CD14-positive monocyte (primary cell): ENCODE results near the gene URAD. TPM values are rescaled to one million over a fixed set of nuclear protein-coding genes. Genes with fewer than 3 reads are reported as not detected.

Source experiments
- DNase-seq, 3 donors: peaks; one replicate each; pipeline ENCODE4 v3.0.0-alpha.2; 2011 to 2022
- H2AFZ ChIP-seq: 2 replicates; pipeline ENCODE4 v1.6.0; 2012; ENCODE audit warnings: mild to moderate bottlenecking, low read depth, low read length, inconsistent platforms; ENCODE audit not compliant: insufficient read depth, poor library complexity, severe bottlenecking
- H3K27ac ChIP-seq, 2 donors: 1 replicate in 1 of 2; 2 replicates in 1 of 2; pipeline ENCODE4 v1.5.1; 2012 to 2013; ENCODE audit warnings: low read length in 2 of 2, control low read depth in 1 of 2, inconsistent platforms in 1 of 2, low read depth in 1 of 2, mild to moderate bottlenecking in 1 of 2
- H3K27me3 ChIP-seq, 2 donors: one replicate each; pipeline versions ENCODE4 v1.6.0 to v1.6.1; 2011 to 2013; ENCODE audit warnings: low read length in 2 of 2; ENCODE audit not compliant: control insufficient read depth in 2 of 2, insufficient read depth in 2 of 2
- H3K36me3 ChIP-seq, 2 donors: replicated peaks in 1 of 2; 1 replicate in 1 of 2; 2 replicates in 1 of 2; pipeline versions ENCODE4 v1.5.1 to v1.6.1; 2012 to 2013; ENCODE audit warnings: low read length in 2 of 2, control low read depth in 1 of 2, inconsistent platforms in 1 of 2, mild to moderate bottlenecking in 1 of 2; ENCODE audit not compliant: insufficient read depth in 2 of 2, control insufficient read depth in 1 of 2
- H3K4me1 ChIP-seq, 2 donors: 1 replicate in 1 of 2; 2 replicates in 1 of 2; pipeline versions ENCODE4 v1.5.1 to v1.6.1; 2012 to 2013; ENCODE audit warnings: low read length in 2 of 2, control low read depth in 1 of 2, inconsistent platforms in 1 of 2, mild to moderate bottlenecking in 1 of 2, moderate library complexity in 1 of 2; ENCODE audit not compliant: insufficient read depth in 2 of 2, control insufficient read depth in 1 of 2
- H3K4me2 ChIP-seq: replicated peaks from 2 replicates; pipeline ENCODE3; 2012; ENCODE audit warnings: low read length, moderate library complexity, mild to moderate bottlenecking; ENCODE audit not compliant: poor library complexity, severe bottlenecking; ENCODE audit errors: extremely low read depth
- H3K4me3 ChIP-seq, 3 experiments: fragments of 200-600 bp in 1 of 3; sonication (generic) in 1 of 3; replicated peaks in 1 of 3; 1 replicate in 2 of 3; 2 replicates in 1 of 3; pipeline ENCODE4 v1.5.1; 2011 to 2013; ENCODE audit warnings: low read length in 3 of 3, mild to moderate bottlenecking in 3 of 3, control low read depth in 2 of 3, low read depth in 2 of 3, inconsistent platforms in 1 of 3, moderate library complexity in 1 of 3
- H3K79me2 ChIP-seq: 2 replicates; pipeline ENCODE4 v1.6.0; 2012; ENCODE audit warnings: mild to moderate bottlenecking, control low read depth, inconsistent platforms, low read length, moderate library complexity; ENCODE audit not compliant: insufficient read depth
- H3K9ac ChIP-seq: 2 replicates; pipeline ENCODE4 v1.6.0; 2017; ENCODE audit warnings: low read length, mild to moderate bottlenecking; ENCODE audit not compliant: insufficient read depth, poor library complexity, severe bottlenecking
- H3K9me3 ChIP-seq, 2 donors: replicated peaks in 1 of 2; 1 replicate in 1 of 2; 2 replicates in 1 of 2; pipeline versions ENCODE4 v1.5.1 to v1.6.1; 2012 to 2013; ENCODE audit warnings: low read length in 2 of 2, control low read depth in 1 of 2; ENCODE audit not compliant: control insufficient read depth in 1 of 2, insufficient read depth in 1 of 2
- H4K20me1 ChIP-seq: 2 replicates; pipeline ENCODE4 v1.6.0; 2012; ENCODE audit warnings: mild to moderate bottlenecking, low read length, control low read depth, moderate library complexity; ENCODE audit not compliant: insufficient read depth
- H3K27ac Mint-ChIP-seq, 7 donors: one replicate each; pipeline ENCODE4 v1.8.0; 2020; ENCODE audit warnings: mild to moderate bottlenecking in 7 of 7, mixed read lengths in 7 of 7, moderate library complexity in 6 of 7, inconsistent platforms in 2 of 7
- H3K27me3 Mint-ChIP-seq, 3 donors: one replicate each; pipeline ENCODE4 v1.8.0; 2021 to 2022; ENCODE audit warnings: low read depth in 3 of 3, mild to moderate bottlenecking in 3 of 3, mixed read lengths in 3 of 3, moderate library complexity in 3 of 3, inconsistent platforms in 1 of 3
- H3K36me3 Mint-ChIP-seq, 2 donors: one replicate each; pipeline ENCODE4 v1.8.0; 2020; ENCODE audit warnings: mixed read lengths in 2 of 2, inconsistent platforms in 1 of 2, mild to moderate bottlenecking in 1 of 2
- H3K4me1 Mint-ChIP-seq: one replicate; pipeline ENCODE4 v1.8.0; 2020; ENCODE audit warnings: mild to moderate bottlenecking, mixed read lengths
- H3K4me3 Mint-ChIP-seq, 2 donors: one replicate each; pipeline ENCODE4 v1.8.0; 2020; ENCODE audit warnings: mild to moderate bottlenecking in 2 of 2, mixed read lengths in 2 of 2, moderate library complexity in 1 of 2
- H3K9me3 Mint-ChIP-seq, 7 donors: one replicate each; pipeline ENCODE4 v1.8.0; 2020 to 2022; ENCODE audit warnings: mixed read lengths in 7 of 7, mild to moderate bottlenecking in 6 of 7, moderate library complexity in 6 of 7, inconsistent platforms in 2 of 7
- WGBS: methylation state at CpG from one replicate; pipeline ENCODE4 v1.1.5; 2013; ENCODE audit warnings: missing lambda C conversion rate; ENCODE audit not compliant: insufficient coverage; 5-methylcytosine and 5-hydroxymethylcytosine counted together
- intact Hi-C, 2 donors: fragments of 100-400 bp; cut with micrococcal nuclease; formaldehyde crosslinking; loops; one replicate each; pipeline versions ENCODE4 v1.15.0 to v1.15.1; 2023
- polyA plus RNA-seq, 3 donors: library from polyadenylated mRNA; depleted of rRNA in 1 of 3; unstranded in 2 of 3; stranded (reverse) in 1 of 3; fragments of 300-500 nt in 2 of 3; fragments of >200 nt in 1 of 3; fragmentation: Illumina TruSeq in 2 of 3; gene quantifications; 1 replicate in 2 of 3; 2 replicates in 1 of 3; pipeline ENCODE4 v1.2.3, GENCODE V29; 2012 to 2021
- TF ChIP-seq, protein P1 (sequence below): fragments of 200-600 bp; IDR thresholded peaks from one replicate; pipeline ENCODE4 v1.8.0; 2022; ENCODE audit warnings: antibody characterized with exemption, mild to moderate bottlenecking

The URAD gene
- polyA plus RNA-seq, 3 donors = 0.12 TPM; not detected in 2

- H3K27me3 Mint-ChIP-seq = peaks cover 0 to 2% (median 0%) of the 10 kb centered on the region in 3 donors
- H3K79me2 ChIP-seq = no peaks in the 10 kb centered on the region
- no peaks in the 10 kb centered on the region for H3K9me3 Mint-ChIP-seq
- peak overlapping the region in 1 of 7 donors; percentile 15 for H3K27ac Mint-ChIP-seq
- H3K4me1 ChIP-seq = peaks cover 21 to 22% of the 10 kb centered on the region in 2 donors
- intact Hi-C loops = no loop called here
- H3K4me2 ChIP-seq = no peak overlapping the region
- H3K9me3 ChIP-seq = no peaks in the 10 kb centered on the region
- H3K9ac ChIP-seq = no peak overlapping the region
- H3K36me3 Mint-ChIP-seq = peaks cover 13 to 32% of the 10 kb centered on the region in 2 donors
- no peaks in the 10 kb centered on the region for H3K27me3 ChIP-seq
- TF ChIP-seq, protein P1, sequence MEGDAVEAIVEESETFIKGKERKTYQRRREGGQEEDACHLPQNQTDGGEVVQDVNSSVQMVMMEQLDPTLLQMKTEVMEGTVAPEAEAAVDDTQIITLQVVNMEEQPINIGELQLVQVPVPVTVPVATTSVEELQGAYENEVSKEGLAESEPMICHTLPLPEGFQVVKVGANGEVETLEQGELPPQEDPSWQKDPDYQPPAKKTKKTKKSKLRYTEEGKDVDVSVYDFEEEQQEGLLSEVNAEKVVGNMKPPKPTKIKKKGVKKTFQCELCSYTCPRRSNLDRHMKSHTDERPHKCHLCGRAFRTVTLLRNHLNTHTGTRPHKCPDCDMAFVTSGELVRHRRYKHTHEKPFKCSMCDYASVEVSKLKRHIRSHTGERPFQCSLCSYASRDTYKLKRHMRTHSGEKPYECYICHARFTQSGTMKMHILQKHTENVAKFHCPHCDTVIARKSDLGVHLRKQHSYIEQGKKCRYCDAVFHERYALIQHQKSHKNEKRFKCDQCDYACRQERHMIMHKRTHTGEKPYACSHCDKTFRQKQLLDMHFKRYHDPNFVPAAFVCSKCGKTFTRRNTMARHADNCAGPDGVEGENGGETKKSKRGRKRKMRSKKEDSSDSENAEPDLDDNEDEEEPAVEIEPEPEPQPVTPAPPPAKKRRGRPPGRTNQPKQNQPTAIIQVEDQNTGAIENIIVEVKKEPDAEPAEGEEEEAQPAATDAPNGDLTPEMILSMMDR = no peak
- no peak overlapping the region for H3K4me3 Mint-ChIP-seq
- 96% methylated on average over 3 of the region's 8 CpGs for WGBS
- no peak for DNase-seq
- no peaks in the 10 kb centered on the region for H4K20me1 ChIP-seq
- H3K4me1 Mint-ChIP-seq = peaks cover 19% of the 10 kb centered on the region
- H2AFZ ChIP-seq = no peak overlapping the region
- no peak overlapping the region for H3K27ac ChIP-seq
- no peak overlapping the region for H3K4me3 ChIP-seq
- H3K36me3 ChIP-seq = peaks cover 8 to 47% of the 10 kb centered on the region in 2 donors
Observed at GRCh38 chr13:28027607-28028364, 39.3 kb upstream of the URAD start.

GRCh38 chr13:28027071-28027470, 38.6 kb upstream of the URAD start:
- TF ChIP-seq, protein P1 = no peak
- H3K9ac ChIP-seq = no peak overlapping the region
- intact Hi-C loops = no loop called here
- no peak overlapping the region for H3K27ac ChIP-seq
- Mint-ChIP-seq H3K4me1 (peaks cover 12% of the 10 kb centered on the region), H3K4me3 (no peak overlapping the region), H3K27me3 (peaks cover 0 to 2% (median 0%) of the 10 kb centered on the region in 3 donors), H3K9me3 (no peaks in the 10 kb centered on the region), H3K27ac (peak overlapping the region in 1 of 7 donors; percentile 54), H3K36me3 (peaks cover 17 to 34% of the 10 kb centered on the region in 2 donors)
- H3K4me1 ChIP-seq = peaks cover 14% of the 10 kb centered on the region in 2 donors
- H2AFZ ChIP-seq = no peak overlapping the region
- no peak for DNase-seq
- no peak overlapping the region for H3K4me2 ChIP-seq
- H3K79me2 ChIP-seq = no peaks in the 10 kb centered on the region
- H3K9me3 ChIP-seq = no peaks in the 10 kb centered on the region
- H3K27me3 ChIP-seq = no peaks in the 10 kb centered on the region
- peaks cover 10 to 54% of the 10 kb centered on the region in 2 donors for H3K36me3 ChIP-seq
- no peaks in the 10 kb centered on the region for H4K20me1 ChIP-seq
- no peak overlapping the region for H3K4me3 ChIP-seq
